Measurements from ENCODE around the gene UBTD2.
A peak's percentile ranks its signal among the peaks of the same experiment; 100 is the strongest.

Gene UBTD2

DNA sequence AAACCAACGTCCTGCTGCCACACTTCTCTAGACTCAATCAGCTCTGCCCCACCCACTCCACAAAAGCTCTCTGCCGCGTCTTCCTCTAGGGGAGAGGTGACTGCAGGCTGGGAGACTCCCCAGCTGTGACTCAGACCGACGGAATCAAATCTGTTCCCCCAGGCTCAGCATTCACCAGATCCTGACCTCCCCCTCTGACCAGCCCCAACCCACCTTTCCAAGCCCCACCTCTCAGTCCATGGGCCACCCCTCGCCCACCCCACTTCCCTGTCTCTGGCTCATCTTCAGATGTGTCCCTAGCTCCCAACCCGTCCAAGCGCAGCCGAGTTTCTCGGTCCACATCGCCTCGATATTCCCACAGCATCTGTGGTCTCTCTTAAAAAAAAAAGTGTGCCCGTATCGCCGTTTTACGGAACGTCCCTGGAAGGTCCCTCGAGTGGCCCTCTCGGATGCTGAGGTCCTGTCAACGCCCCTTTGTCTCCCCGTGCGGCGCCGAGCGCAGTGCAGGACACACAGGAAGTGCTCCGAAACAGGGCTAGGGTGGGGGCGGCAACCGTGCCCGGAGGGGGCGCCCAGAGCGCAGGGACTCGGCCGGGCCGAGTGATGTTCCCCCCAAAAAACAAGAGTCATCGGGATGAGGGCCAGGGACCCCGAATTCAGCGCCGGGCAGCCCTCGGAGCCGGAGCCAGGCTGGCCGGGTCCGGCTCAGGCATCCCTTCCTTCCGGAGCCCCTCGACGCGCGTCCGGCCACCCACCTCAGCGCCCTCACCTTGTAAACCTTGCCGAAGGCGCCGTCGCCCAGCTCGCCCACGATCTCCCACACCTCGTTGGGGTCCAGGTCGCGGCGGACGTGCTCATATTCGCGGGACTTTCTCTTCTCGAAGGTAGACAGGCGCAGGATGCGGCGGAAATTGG, 96.2 kb downstream of the UBTD2 start:
- CTCF ChIA-PET, result interaction anchor here (0.6 to 4.6 kb wide), 17 partner anchors 45 to 510 kb away, joined by 3 to 44 read pairs (median 4); partner anchors contain the start of gene UBTD2
- Histone ChIP-seq H3K36me3 (ENCODE audit: control insufficient read depth in 2 of 2, insufficient read depth in 1 of 2, low read length in 2 of 2) (no peaks in the 10 kb centered on the region), H3K4me1 (ENCODE audit: control insufficient read depth, insufficient read depth, low read length) (peaks cover 4% of the 10 kb centered on the region; the same call in 1 of the 2 replicates), H3K9me3 (ENCODE audit: control insufficient read depth, insufficient read depth, low read depth, low read length) (no peaks in the 10 kb centered on the region), H3K27ac (ENCODE audit: extremely low read depth, low read depth, low read length) (peak overlapping the region; percentile 59; the same call in 1 of the 2 replicates), H3K4me3 (ENCODE audit: low read depth, low read length) (peak overlapping the region; percentile 48)
- POLR2A ChIA-PET, result interaction anchor here (0.6 to 3.0 kb wide), 9 partner anchors 11 to 799 kb away, joined by 3 to 18 read pairs (median 4); partner anchors contain the start of genes FBXW11 and UBTD2
- no peak for TF ChIP-seq ZNF140 (tag by site-specific recombination; IDR thresholded peaks at IDR 0.05)
- TF ChIP-seq, protein P1, sequence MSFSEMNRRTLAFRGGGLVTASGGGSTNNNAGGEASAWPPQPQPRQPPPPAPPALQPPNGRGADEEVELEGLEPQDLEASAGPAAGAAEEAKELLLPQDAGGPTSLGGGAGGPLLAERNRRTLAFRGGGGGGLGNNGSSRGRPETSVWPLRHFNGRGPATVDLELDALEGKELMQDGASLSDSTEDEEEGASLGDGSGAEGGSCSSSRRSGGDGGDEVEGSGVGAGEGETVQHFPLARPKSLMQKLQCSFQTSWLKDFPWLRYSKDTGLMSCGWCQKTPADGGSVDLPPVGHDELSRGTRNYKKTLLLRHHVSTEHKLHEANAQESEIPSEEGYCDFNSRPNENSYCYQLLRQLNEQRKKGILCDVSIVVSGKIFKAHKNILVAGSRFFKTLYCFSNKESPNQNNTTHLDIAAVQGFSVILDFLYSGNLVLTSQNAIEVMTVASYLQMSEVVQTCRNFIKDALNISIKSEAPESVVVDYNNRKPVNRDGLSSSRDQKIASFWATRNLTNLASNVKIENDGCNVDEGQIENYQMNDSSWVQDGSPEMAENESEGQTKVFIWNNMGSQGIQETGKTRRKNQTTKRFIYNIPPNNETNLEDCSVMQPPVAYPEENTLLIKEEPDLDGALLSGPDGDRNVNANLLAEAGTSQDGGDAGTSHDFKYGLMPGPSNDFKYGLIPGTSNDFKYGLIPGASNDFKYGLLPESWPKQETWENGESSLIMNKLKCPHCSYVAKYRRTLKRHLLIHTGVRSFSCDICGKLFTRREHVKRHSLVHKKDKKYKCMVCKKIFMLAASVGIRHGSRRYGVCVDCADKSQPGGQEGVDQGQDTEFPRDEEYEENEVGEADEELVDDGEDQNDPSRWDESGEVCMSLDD (tag by site-specific recombination; IDR thresholded peaks at IDR 0.05), result peak; percentile 75; the same call in 1 of the 2 replicates
- TF ChIP-seq, protein P2, sequence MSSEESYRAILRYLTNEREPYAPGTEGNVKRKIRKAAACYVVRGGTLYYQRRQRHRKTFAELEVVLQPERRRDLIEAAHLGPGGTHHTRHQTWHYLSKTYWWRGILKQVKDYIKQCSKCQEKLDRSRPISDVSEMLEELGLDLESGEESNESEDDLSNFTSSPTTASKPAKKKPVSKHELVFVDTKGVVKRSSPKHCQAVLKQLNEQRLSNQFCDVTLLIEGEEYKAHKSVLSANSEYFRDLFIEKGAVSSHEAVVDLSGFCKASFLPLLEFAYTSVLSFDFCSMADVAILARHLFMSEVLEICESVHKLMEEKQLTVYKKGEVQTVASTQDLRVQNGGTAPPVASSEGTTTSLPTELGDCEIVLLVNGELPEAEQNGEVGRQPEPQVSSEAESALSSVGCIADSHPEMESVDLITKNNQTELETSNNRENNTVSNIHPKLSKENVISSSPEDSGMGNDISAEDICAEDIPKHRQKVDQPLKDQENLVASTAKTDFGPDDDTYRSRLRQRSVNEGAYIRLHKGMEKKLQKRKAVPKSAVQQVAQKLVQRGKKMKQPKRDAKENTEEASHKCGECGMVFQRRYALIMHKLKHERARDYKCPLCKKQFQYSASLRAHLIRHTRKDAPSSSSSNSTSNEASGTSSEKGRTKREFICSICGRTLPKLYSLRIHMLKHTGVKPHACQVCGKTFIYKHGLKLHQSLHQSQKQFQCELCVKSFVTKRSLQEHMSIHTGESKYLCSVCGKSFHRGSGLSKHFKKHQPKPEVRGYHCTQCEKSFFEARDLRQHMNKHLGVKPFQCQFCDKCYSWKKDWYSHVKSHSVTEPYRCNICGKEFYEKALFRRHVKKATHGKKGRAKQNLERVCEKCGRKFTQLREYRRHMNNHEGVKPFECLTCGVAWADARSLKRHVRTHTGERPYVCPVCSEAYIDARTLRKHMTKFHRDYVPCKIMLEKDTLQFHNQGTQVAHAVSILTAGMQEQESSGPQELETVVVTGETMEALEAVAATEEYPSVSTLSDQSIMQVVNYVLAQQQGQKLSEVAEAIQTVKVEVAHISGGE (tag by site-specific recombination; conservative IDR thresholded peaks at IDR 0.05; ENCODE audit: low read depth), result peak; percentile 95
- 0 out of 2 replicates have a peak, but pooled peaks have one; percentile 11 for TF ChIP-seq ZNF629 (tag by site-specific recombination; IDR thresholded peaks at IDR 0.05)
- TF ChIP-seq SP2 (tag by site-specific recombination; IDR thresholded peaks at IDR 0.05), result peak; percentile 71
- peak; percentile 57 for TF ChIP-seq KLF9 (tag by site-specific recombination; IDR thresholded peaks at IDR 0.05; ENCODE audit: low read depth)
- 0 out of 2 replicates have a peak, but pooled peaks have one; percentile 47 for TF ChIP-seq WT1 (tag by site-specific recombination; IDR thresholded peaks at IDR 0.05)
- 0 out of 2 replicates have a peak, but pooled peaks have one; percentile 10 for TF ChIP-seq ZSCAN30 (tag by site-specific recombination; IDR thresholded peaks at IDR 0.05)
- TF ChIP-seq, protein P3, sequence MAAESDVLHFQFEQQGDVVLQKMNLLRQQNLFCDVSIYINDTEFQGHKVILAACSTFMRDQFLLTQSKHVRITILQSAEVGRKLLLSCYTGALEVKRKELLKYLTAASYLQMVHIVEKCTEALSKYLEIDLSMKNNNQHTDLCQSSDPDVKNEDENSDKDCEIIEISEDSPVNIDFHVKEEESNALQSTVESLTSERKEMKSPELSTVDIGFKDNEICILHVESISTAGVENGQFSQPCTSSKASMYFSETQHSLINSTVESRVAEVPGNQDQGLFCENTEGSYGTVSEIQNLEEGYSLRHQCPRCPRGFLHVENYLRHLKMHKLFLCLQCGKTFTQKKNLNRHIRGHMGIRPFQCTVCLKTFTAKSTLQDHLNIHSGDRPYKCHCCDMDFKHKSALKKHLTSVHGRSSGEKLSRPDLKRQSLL (tag by site-specific recombination; IDR thresholded peaks at IDR 0.05), result peak; percentile 89
- TF ChIP-seq KLF8 (tag by site-specific recombination; IDR thresholded peaks at IDR 0.05), result peak; percentile 20
- no peak for TF ChIP-seq ZNF548 (tag by site-specific recombination; IDR thresholded peaks at IDR 0.05)
- TF ChIP-seq, protein P4, sequence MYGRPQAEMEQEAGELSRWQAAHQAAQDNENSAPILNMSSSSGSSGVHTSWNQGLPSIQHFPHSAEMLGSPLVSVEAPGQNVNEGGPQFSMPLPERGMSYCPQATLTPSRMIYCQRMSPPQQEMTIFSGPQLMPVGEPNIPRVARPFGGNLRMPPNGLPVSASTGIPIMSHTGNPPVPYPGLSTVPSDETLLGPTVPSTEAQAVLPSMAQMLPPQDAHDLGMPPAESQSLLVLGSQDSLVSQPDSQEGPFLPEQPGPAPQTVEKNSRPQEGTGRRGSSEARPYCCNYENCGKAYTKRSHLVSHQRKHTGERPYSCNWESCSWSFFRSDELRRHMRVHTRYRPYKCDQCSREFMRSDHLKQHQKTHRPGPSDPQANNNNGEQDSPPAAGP (tag by site-specific recombination; IDR thresholded peaks at IDR 0.05), result peak; percentile 66
- peak; percentile 78; the same call in 1 of the 2 replicates for TF ChIP-seq EGR2 (tag by site-specific recombination; IDR thresholded peaks at IDR 0.05; ENCODE audit: low read depth)
- no peak for TF ChIP-seq ZSCAN23 (tag by site-specific recombination; IDR thresholded peaks at IDR 0.05)
- TF ChIP-seq ZXDB (tag by site-specific recombination; IDR thresholded peaks at IDR 0.05), result peak; percentile 44
- peak; percentile 96 for TF ChIP-seq ZNF600 (tag by site-specific recombination; IDR thresholded peaks at IDR 0.05)
- TF ChIP-seq BCL11A (tag by site-specific recombination; IDR thresholded peaks at IDR 0.05; ENCODE audit: low read depth), result no peak; the same call in 1 of the 2 replicates
- peak; percentile 90 for TF ChIP-seq SP3 (tag by site-specific recombination; IDR thresholded peaks at IDR 0.05)
- TF ChIP-seq, protein P5, sequence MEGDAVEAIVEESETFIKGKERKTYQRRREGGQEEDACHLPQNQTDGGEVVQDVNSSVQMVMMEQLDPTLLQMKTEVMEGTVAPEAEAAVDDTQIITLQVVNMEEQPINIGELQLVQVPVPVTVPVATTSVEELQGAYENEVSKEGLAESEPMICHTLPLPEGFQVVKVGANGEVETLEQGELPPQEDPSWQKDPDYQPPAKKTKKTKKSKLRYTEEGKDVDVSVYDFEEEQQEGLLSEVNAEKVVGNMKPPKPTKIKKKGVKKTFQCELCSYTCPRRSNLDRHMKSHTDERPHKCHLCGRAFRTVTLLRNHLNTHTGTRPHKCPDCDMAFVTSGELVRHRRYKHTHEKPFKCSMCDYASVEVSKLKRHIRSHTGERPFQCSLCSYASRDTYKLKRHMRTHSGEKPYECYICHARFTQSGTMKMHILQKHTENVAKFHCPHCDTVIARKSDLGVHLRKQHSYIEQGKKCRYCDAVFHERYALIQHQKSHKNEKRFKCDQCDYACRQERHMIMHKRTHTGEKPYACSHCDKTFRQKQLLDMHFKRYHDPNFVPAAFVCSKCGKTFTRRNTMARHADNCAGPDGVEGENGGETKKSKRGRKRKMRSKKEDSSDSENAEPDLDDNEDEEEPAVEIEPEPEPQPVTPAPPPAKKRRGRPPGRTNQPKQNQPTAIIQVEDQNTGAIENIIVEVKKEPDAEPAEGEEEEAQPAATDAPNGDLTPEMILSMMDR (tag by site-specific recombination; IDR thresholded peaks at IDR 0.05), result peak; percentile 75
- 0 out of 2 replicates have a peak, but pooled peaks have one; percentile 62 for TF ChIP-seq ZNF777 (tag by site-specific recombination; IDR thresholded peaks at IDR 0.05; ENCODE audit: borderline replicate concordance)
- TF ChIP-seq ZBTB7A (tag by site-specific recombination; IDR thresholded peaks at IDR 0.05; ENCODE audit: low read depth), result peak; percentile 40; the same call in 1 of the 2 replicates
- TF ChIP-seq ZBTB17 (tag by site-specific recombination; IDR thresholded peaks at IDR 0.05), result peak; percentile 84
- no peak for TF ChIP-seq ZNF239 (tag by site-specific recombination; IDR thresholded peaks at IDR 0.05)
- no peak for TF ChIP-seq ZNF184 (tag by site-specific recombination; IDR thresholded peaks at IDR 0.05)
- TF ChIP-seq ZNF335 (tag by site-specific recombination; conservative IDR thresholded peaks at IDR 0.05), result peak; percentile 97
- TF ChIP-seq GLIS1 (tag by site-specific recombination; IDR thresholded peaks at IDR 0.05), result peak; percentile 72
- no peak for TF ChIP-seq ZNF19 (tag by site-specific recombination; IDR thresholded peaks at IDR 0.05; ENCODE audit: low read depth)
